ENCODE data around the gene TTC8.
"Not testable (repeated sequence)": the region's sequence is repeated elsewhere in the genome, so short reads cannot be mapped to it uniquely, and the experiment has no call there.

TTC8 gene

GRCh38 chr14:88825503-88825902 lies 1.1 kb downstream of the TTC8 start:
- no peak for DNase-seq

- no peak for DNase-seq
Observed at GRCh38 chr14:88829188-88829587, 4.7 kb downstream of the TTC8 start.

- no peak for DNase-seq
Observed at GRCh38 chr14:88829685-88830302, 5.3 kb downstream of the TTC8 start.

- DNase-seq, result no peak
Observed at GRCh38 chr14:88831284-88831683, 6.8 kb downstream of the TTC8 start.

- no peak for DNase-seq
Observed at GRCh38 chr14:88834883-88835431, 10.5 kb downstream of the TTC8 start.

GRCh38 chr14:88835661-88836060 lies 11.2 kb downstream of the TTC8 start:
- no peak for DNase-seq

- DNase-seq, result no peak
Observed at GRCh38 chr14:88837495-88837894, 13.0 kb downstream of the TTC8 start.

GRCh38 chr14:88838015-88838414 lies 13.6 kb downstream of the TTC8 start:
- DNase-seq, result no peak

GRCh38 chr14:88840926-88841325 lies 16.5 kb downstream of the TTC8 start:
- no peak for DNase-seq

- no peak for DNase-seq
Observed at GRCh38 chr14:88841741-88842140, 17.3 kb downstream of the TTC8 start.

- DNase-seq, result no peak
Observed at GRCh38 chr14:88842414-88842813, 18.0 kb downstream of the TTC8 start.

GRCh38 chr14:88844980-88845491 lies 20.6 kb downstream of the TTC8 start:
- no peak for DNase-seq

GRCh38 chr14:88848571-88848970 lies 24.1 kb downstream of the TTC8 start:
- no peak for DNase-seq

GRCh38 chr14:88849716-88850115 lies 25.3 kb downstream of the TTC8 start:
- no peak for DNase-seq

GRCh38 chr14:88851587-88851986 lies 27.1 kb downstream of the TTC8 start:
- no peak for DNase-seq

GRCh38 chr14:88852632-88853031 lies 28.2 kb downstream of the TTC8 start:
- no peak for DNase-seq

GRCh38 chr14:88853129-88853528 lies 28.7 kb downstream of the TTC8 start:
- DNase-seq, result no peak

- DNase-seq, result no peak
Observed at GRCh38 chr14:88856786-88857366, 32.4 kb downstream of the TTC8 start.

GRCh38 chr14:88857861-88858260 lies 33.4 kb downstream of the TTC8 start:
- not testable (repeated sequence) for DNase-seq

GRCh38 chr14:88859118-88859517 lies 34.7 kb downstream of the TTC8 start:
- DNase-seq, result not testable (repeated sequence)

- DNase-seq, result no peak
Observed at GRCh38 chr14:88863167-88863566, 38.7 kb downstream of the TTC8 start.

- no peak for DNase-seq
Observed at GRCh38 chr14:88864198-88864597, 39.7 kb downstream of the TTC8 start.

- no peak for DNase-seq
Observed at GRCh38 chr14:88866305-88866704, 41.9 kb downstream of the TTC8 start.

- DNase-seq, result peak; percentile 1
Observed at GRCh38 chr14:88868558-88869159, 44.2 kb downstream of the TTC8 start.
